OCI-LY7 (cell line): Measurements from ENCODE around the gene ACTRT2. TPM values are rescaled to one million over a fixed set of nuclear protein-coding genes. Genes with fewer than 3 reads are reported as not detected.

Source experiments
- BruUV-seq: library from RNA; stranded (reverse); fragments of 400-500 nt; replicated peaks from 2 replicates; lab custom pipeline; 2021; lab: Mats Ljungman, UMichigan
- CTCF ChIA-PET: fragments of 300-600 bp; sonication (Branson Sonifier 250); formaldehyde crosslinking; loops from one replicate; lab custom pipeline; 2022; ENCODE audit warnings: antibody characterized with exemption; ENCODE audit not compliant: unreplicated experiment; lab: Charles Lee
- POLR2A ChIA-PET: fragments of 300-600 bp; sonication (Branson Sonifier 250); formaldehyde crosslinking; loops from one replicate; lab custom pipeline; 2022; ENCODE audit warnings: antibody characterized with exemption; lab: Charles Lee
- DNase-seq: peaks from one replicate; pipeline ENCODE4 v3.0.0-alpha.2; 2015; ENCODE audit warnings: low spot score
- H2AFZ ChIP-seq: fragments of 200-600 bp; sonication (generic), shearing (Covaris generic); 2 replicates; pipeline ENCODE4 v1.6.1; 2014; ENCODE audit warnings: mild to moderate bottlenecking, antibody characterized with exemption, low read length, moderate library complexity
- H3K27ac ChIP-seq: fragments of 200-600 bp; sonication (generic); 2 replicates; pipeline ENCODE4 v1.5.1; 2014; ENCODE audit warnings: mixed run types, low read depth, mild to moderate bottlenecking, moderate library complexity, low read length, inconsistent platforms; ENCODE audit not compliant: poor library complexity, severe bottlenecking
- H3K36me3 ChIP-seq: fragments of 200-600 bp; sonication (generic); 2 replicates; pipeline ENCODE4 v1.6.1; 2014; ENCODE audit warnings: mild to moderate bottlenecking, antibody characterized with exemption, low read length, moderate library complexity, mixed read lengths; ENCODE audit not compliant: insufficient read depth
- H3K4me1 ChIP-seq: fragments of 200-600 bp; sonication (generic); 2 replicates; pipeline ENCODE4 v1.5.1; 2014; ENCODE audit warnings: mild to moderate bottlenecking, low read length; ENCODE audit not compliant: insufficient read depth, poor library complexity, severe bottlenecking
- H3K4me2 ChIP-seq: fragments of 200-600 bp; sonication (generic); 2 replicates; pipeline ENCODE4 v1.6.1; 2014; ENCODE audit warnings: mild to moderate bottlenecking, low read length
- H3K4me3 ChIP-seq: fragments of 200-600 bp; sonication (generic); 2 replicates; pipeline ENCODE4 v1.5.1; 2014; ENCODE audit warnings: mild to moderate bottlenecking, low read depth, low read length; ENCODE audit not compliant: poor library complexity, severe bottlenecking
- H3K79me2 ChIP-seq: fragments of 200-600 bp; sonication (generic); 2 replicates; pipeline ENCODE4 v1.6.1; 2016; ENCODE audit warnings: low read depth, mild to moderate bottlenecking, low read length, moderate library complexity, mixed read lengths; ENCODE audit not compliant: insufficient read depth
- H3K9me2 ChIP-seq: fragments of 200-600 bp; sonication (generic); 2 replicates; pipeline ENCODE4 v1.6.1; 2016; ENCODE audit warnings: mild to moderate bottlenecking, low read length, mixed read lengths; ENCODE audit not compliant: insufficient read depth
- H3K9me3 ChIP-seq: fragments of 200-600 bp; sonication (generic); 2 replicates; pipeline ENCODE4 v1.6.1; 2014; ENCODE audit warnings: mild to moderate bottlenecking, mixed run types, low read length, mixed read lengths
- H4K20me1 ChIP-seq: fragments of 200-600 bp; sonication (generic); 2 replicates; pipeline ENCODE4 v1.6.1; 2014; ENCODE audit warnings: mild to moderate bottlenecking, antibody characterized with exemption, low read length, moderate library complexity, mixed read lengths; ENCODE audit not compliant: insufficient read depth
- EZH2phosphoT487 ChIP-seq: fragments of 200-600 bp; sonication (generic); IDR thresholded peaks from 2 replicates; pipeline ENCODE4 v1.6.1; 2018; ENCODE audit warnings: low read depth, borderline replicate concordance, mild to moderate bottlenecking, mixed run types, antibody characterized with exemption, low read length, moderate library complexity, mixed read lengths
- intact Hi-C: fragments of 100-400 bp; cut with micrococcal nuclease; formaldehyde crosslinking; loops from one replicate; pipeline ENCODE4 v1.10.0; 2022; ENCODE audit not compliant: unreplicated experiment
- total RNA-seq, 2 experiments: library from RNA; depleted of rRNA in 1 of 2; stranded (reverse); fragments of >200 nt in 1 of 2; shearing (Covaris generic) in 1 of 2; gene quantifications; 2 replicates each; pipeline ENCODE4 v1.2.3, GENCODE V29; 2014 to 2022
- TF ChIP-seq, protein P1 (sequence below): fragments of 200-600 bp; sonication (generic); conservative IDR thresholded peaks from 2 replicates; pipeline ENCODE4 v1.5.1; 2014; ENCODE audit warnings: mild to moderate bottlenecking, antibody characterized with exemption, low read length, moderate library complexity, mixed read lengths

The ACTRT2 gene
- total RNA-seq, 2 experiments from 2014 or later: not detected

DNA sequence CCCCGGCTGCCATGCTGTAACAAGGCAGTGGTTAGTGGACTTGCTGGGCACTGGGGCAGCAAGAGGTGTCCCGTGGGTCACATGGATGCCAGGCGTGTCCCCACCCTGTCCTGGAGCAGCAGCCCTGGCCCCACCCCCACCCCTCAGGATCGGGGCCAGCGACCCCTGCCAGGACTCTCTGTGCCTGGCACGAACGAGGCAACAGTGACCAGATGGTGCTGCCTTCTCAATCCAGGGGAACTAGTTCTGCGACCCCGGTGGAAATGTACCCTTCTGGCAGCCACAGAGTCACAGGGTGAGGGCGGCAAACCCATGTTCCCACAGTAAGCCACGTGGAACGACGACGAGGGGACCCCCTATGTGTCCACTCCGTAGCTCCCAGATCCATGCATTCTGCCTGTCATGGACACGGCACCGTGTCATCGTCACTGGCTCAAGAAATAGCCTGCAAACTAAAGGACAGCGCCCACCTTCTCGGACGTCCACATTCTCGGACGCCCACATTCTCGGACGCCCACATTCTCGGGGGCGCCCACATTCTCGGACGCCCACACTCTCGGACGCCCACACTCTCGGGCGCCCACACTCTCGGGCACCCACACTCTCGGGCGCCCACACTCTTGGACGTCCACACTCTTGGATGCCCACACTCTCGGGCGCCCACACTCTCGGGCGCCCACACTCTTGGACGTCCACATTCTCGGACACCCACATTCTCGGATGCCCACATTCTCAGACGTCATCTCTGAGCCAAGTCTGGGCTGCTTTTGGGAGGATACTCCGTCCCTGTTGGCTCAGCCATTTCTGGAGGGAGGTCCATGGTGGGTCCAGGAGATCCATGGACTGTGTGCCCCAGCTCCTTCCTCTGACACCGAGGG is 19.6 kb upstream of the ACTRT2 start:
- no peak overlapping the region for H3K4me2 ChIP-seq
- H4K20me1 ChIP-seq: no peaks in the 10 kb centered on the region
- no peaks in the 10 kb centered on the region for H3K9me2 ChIP-seq
- H2AFZ ChIP-seq: no peak overlapping the region
- DNase-seq: no peak
- no peaks in the 10 kb centered on the region for H3K9me3 ChIP-seq
- ChIA-PET CTCF (interaction anchor here (0.6 kb wide), 1 partner anchor 736 kb away, joined by 3 read pairs; no protein-coding TSS in a partner anchor), POLR2A (no interaction called here)
- no peaks in the 10 kb centered on the region for H3K36me3 ChIP-seq
- intact Hi-C loops: no loop called here
- no peak overlapping the region for H3K4me3 ChIP-seq
- no peaks in the 10 kb centered on the region for H3K79me2 ChIP-seq
- no peak overlapping the region for H3K27ac ChIP-seq
- H3K4me1 ChIP-seq: no peaks in the 10 kb centered on the region
- no TSS peak for BruUV-seq
- TF ChIP-seq EZH2phosphoT487: no peak
- TF ChIP-seq, protein P1, sequence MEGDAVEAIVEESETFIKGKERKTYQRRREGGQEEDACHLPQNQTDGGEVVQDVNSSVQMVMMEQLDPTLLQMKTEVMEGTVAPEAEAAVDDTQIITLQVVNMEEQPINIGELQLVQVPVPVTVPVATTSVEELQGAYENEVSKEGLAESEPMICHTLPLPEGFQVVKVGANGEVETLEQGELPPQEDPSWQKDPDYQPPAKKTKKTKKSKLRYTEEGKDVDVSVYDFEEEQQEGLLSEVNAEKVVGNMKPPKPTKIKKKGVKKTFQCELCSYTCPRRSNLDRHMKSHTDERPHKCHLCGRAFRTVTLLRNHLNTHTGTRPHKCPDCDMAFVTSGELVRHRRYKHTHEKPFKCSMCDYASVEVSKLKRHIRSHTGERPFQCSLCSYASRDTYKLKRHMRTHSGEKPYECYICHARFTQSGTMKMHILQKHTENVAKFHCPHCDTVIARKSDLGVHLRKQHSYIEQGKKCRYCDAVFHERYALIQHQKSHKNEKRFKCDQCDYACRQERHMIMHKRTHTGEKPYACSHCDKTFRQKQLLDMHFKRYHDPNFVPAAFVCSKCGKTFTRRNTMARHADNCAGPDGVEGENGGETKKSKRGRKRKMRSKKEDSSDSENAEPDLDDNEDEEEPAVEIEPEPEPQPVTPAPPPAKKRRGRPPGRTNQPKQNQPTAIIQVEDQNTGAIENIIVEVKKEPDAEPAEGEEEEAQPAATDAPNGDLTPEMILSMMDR: no peak

DNA sequence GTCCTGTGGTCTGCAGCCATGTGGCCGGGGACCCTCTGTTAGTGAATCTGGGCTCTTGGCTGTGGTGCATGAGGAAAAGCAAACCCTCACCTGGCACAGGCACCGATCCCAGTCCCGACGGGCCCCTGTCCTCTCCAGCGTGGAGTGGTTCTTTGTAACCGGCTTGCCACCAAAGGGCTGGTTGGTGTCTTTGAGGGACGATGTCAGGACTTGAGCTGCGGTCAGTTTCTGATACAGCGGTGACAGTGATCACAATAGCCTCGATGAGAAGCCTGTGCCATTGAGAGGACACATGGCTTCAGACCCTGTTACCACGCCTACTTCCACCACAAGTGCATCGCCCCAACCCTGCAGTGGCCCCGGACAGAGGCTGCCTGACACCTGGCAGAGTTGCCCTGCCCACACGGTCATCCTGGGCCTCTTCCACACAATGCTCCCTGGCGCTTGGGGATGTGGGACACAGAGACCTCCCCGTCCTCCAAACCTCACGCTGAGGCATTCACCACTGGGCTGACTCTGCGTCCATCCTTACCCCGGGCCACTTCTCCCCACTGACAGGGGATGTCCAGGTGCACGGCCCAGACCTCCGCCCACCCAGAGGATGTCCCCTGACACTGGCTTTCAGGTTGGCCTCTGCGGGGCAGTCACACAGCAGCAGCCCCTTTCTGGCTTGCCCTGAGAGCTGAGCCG is 18.8 kb upstream of the ACTRT2 start:
- Histone ChIP-seq H3K4me1 (no peaks in the 10 kb centered on the region), H3K79me2 (no peaks in the 10 kb centered on the region), H3K9me3 (0 out of 2 replicates have a peak, but pooled peaks cover 3% of the 10 kb centered on the region), H4K20me1 (no peaks in the 10 kb centered on the region), H3K9me2 (no peaks in the 10 kb centered on the region), H3K4me3 (no peak overlapping the region), H2AFZ (no peak overlapping the region), H3K27ac (no peak overlapping the region), H3K4me2 (no peak overlapping the region), H3K36me3 (no peaks in the 10 kb centered on the region)
- CTCF ChIA-PET: interaction anchor here (0.6 kb wide), 1 partner anchor 735 kb away, joined by 3 read pairs; no protein-coding TSS in a partner anchor
- no TSS peak for BruUV-seq
- POLR2A ChIA-PET: no interaction called here
- intact Hi-C loops: no loop called here
- TF ChIP-seq EZH2phosphoT487: no peak
- TF ChIP-seq, protein P1: no peak
- no peak for DNase-seq
